SK-N-SH (cell line): ENCODE data around the gene DOK1. TPM values are rescaled to one million over a fixed set of nuclear protein-coding genes. Genes with fewer than 3 reads are reported as not detected.
A peak's percentile ranks its signal among the peaks of the same experiment; 100 is the strongest.

Source experiments
- CTCF ChIA-PET: fragments of 300-600, 350-600 bp; formaldehyde crosslinking; extraction: SDS; loops from one replicate; lab custom pipeline; 2021; lab: Yijun Ruan, JAX
- POLR2A ChIA-PET: fragments of 350-600 bp; sonication (Branson Sonifier 250); formaldehyde crosslinking; extraction: SDS; loops from one replicate; lab custom pipeline; 2020; ENCODE audit warnings: antibody characterized with exemption, inconsistent platforms; lab: Yijun Ruan, JAX
- DNase-seq: peaks from one replicate; pipeline ENCODE4 v3.0.0; 2012
- H2AFZ ChIP-seq: fragments of 200-600 bp; sonication (generic); 2 replicates; pipeline ENCODE4 v1.8.1; 2016; ENCODE audit warnings: antibody characterized with exemption, mild to moderate bottlenecking, low read depth
- H3F3A ChIP-seq: fragments of 200-600 bp; sonication (generic); replicated peaks from 2 replicates; pipeline ENCODE3; 2016; ENCODE audit warnings: antibody characterized with exemption, mild to moderate bottlenecking; ENCODE audit not compliant: insufficient read depth
- H3K27ac ChIP-seq, 2 experiments: fragments of 200-500 bp in 1 of 2; fragments of 200-600 bp in 1 of 2; sonication (Bioruptor generic) in 1 of 2; sonication (generic), shearing (Covaris generic) in 1 of 2; 2 replicates each; pipeline versions ENCODE4 v1.5.1 to v1.6.1; 2014 to 2016; ENCODE audit warnings: low read depth in 2 of 2, inconsistent platforms in 1 of 2, low read length in 1 of 2, mild to moderate bottlenecking in 1 of 2, mixed read lengths in 1 of 2
- H3K27me3 ChIP-seq: fragments of 200-600 bp; sonication (generic), shearing (Covaris generic); 2 replicates; pipeline ENCODE4 v1.6.1; 2016; ENCODE audit warnings: mixed run types; ENCODE audit not compliant: insufficient read depth
- H3K36me3 ChIP-seq, 2 experiments: fragments of 200-500 bp in 1 of 2; fragments of 200-600 bp in 1 of 2; sonication (Bioruptor generic) in 1 of 2; sonication (generic) in 1 of 2; replicated peaks in 1 of 2; 2 replicates each; pipeline versions ENCODE3 to v1.5.1; 2014 to 2016; ENCODE audit warnings: low read length in 1 of 2, mild to moderate bottlenecking in 1 of 2; ENCODE audit not compliant: insufficient read depth in 2 of 2, control insufficient read depth in 1 of 2
- H3K4me1 ChIP-seq, 2 experiments: fragments of 200-500 bp in 1 of 2; fragments of 200-600 bp in 1 of 2; sonication (Bioruptor generic) in 1 of 2; sonication (generic), shearing (Covaris generic) in 1 of 2; 2 replicates each; pipeline versions ENCODE4 v1.5.1 to v1.6.1; 2014 to 2016; ENCODE audit warnings: low read depth in 1 of 2, low read length in 1 of 2, mixed run types in 1 of 2; ENCODE audit not compliant: insufficient read depth in 2 of 2, control insufficient read depth in 1 of 2
- H3K4me2 ChIP-seq: fragments of 200-600 bp; sonication (generic), shearing (Covaris generic); 2 replicates; pipeline ENCODE4 v1.6.1; 2017; ENCODE audit warnings: mixed run types
- H3K4me3 ChIP-seq, 2 experiments: fragments of 200-500 bp in 1 of 2; fragments of 200-600 bp in 1 of 2; sonication (Bioruptor generic) in 1 of 2; sonication (generic), shearing (Covaris generic) in 1 of 2; 2 replicates each; pipeline versions ENCODE4 v1.5.1 to v1.8.1; 2014 to 2016; ENCODE audit warnings: low read depth in 2 of 2, inconsistent platforms in 1 of 2, low read length in 1 of 2, mild to moderate bottlenecking in 1 of 2, mixed read lengths in 1 of 2, moderate library complexity in 1 of 2
- H3K79me2 ChIP-seq: fragments of 200-600 bp; sonication (generic); 2 replicates; pipeline ENCODE4 v1.8.1; 2017; ENCODE audit warnings: mild to moderate bottlenecking; ENCODE audit not compliant: insufficient read depth
- H3K9ac ChIP-seq: fragments of 200-600 bp; sonication (generic); 2 replicates; pipeline ENCODE4 v1.6.1; 2017; ENCODE audit warnings: mixed run types
- H3K9me2 ChIP-seq: fragments of 200-600 bp; sonication (generic); 2 replicates; pipeline ENCODE4 v1.6.1; 2017; ENCODE audit warnings: mixed run types
- H3K9me3 ChIP-seq: fragments of 200-600 bp; sonication (generic); 2 replicates; pipeline ENCODE4 v1.6.1; 2017; ENCODE audit warnings: mixed run types, mild to moderate bottlenecking, moderate library complexity
- H4K20me1 ChIP-seq: fragments of 200-600 bp; sonication (generic); 2 replicates; pipeline ENCODE4 v1.6.1; 2017; ENCODE audit warnings: mild to moderate bottlenecking, mixed run types; ENCODE audit not compliant: insufficient read depth
- EP300 ChIP-seq, 2 experiments: IDR thresholded peaks; 2 replicates each; pipeline versions ENCODE4 v1.4.0 to v1.6.1; 2012; ENCODE audit warnings: borderline replicate concordance in 1 of 2, low read depth in 1 of 2, low read length in 1 of 2
- FOXJ3 ChIP-seq: sonication (generic); formaldehyde crosslinking; IDR thresholded peaks from 2 replicates; pipeline ENCODE4 v1.5.1; 2020; ENCODE audit warnings: mild to moderate bottlenecking, missing genetic modification reagents
- FOXM1 ChIP-seq: IDR thresholded peaks from 2 replicates; pipeline ENCODE4 v1.4.0; 2012; ENCODE audit warnings: low read depth, mild to moderate bottlenecking
- GABPA ChIP-seq: IDR thresholded peaks from 2 replicates; pipeline ENCODE4 v1.4.0; 2012; ENCODE audit warnings: low read depth, mild to moderate bottlenecking
- GATA2 ChIP-seq: sonication (generic); formaldehyde crosslinking; IDR thresholded peaks from 2 replicates; pipeline ENCODE4 v1.5.0; 2020; ENCODE audit warnings: mild to moderate bottlenecking, missing genetic modification reagents
- JUND ChIP-seq: IDR thresholded peaks from 2 replicates; pipeline ENCODE4 v1.4.0; 2012
- MXI1 ChIP-seq: IDR thresholded peaks from 2 replicates; pipeline ENCODE4 v1.6.1; 2012; ENCODE audit warnings: mild to moderate bottlenecking, low read depth, low read length, improper control_type of control experiment
- NRF1 ChIP-seq: IDR thresholded peaks from 2 replicates; pipeline ENCODE4 v1.6.1; 2012; ENCODE audit warnings: low read depth, mild to moderate bottlenecking, low read length
- RAD21 ChIP-seq: IDR thresholded peaks from 2 replicates; pipeline ENCODE4 v1.6.1; 2012; ENCODE audit warnings: mild to moderate bottlenecking, low read length
- RFX5 ChIP-seq: IDR thresholded peaks from 2 replicates; pipeline ENCODE4 v1.6.1; 2012; ENCODE audit warnings: mild to moderate bottlenecking, improper control_type of control experiment, low read length
- RXRA ChIP-seq: IDR thresholded peaks from 2 replicates; pipeline ENCODE4 v1.4.0; 2012; ENCODE audit warnings: low read depth, mild to moderate bottlenecking, borderline replicate concordance
- SMC3 ChIP-seq: IDR thresholded peaks from 2 replicates; pipeline ENCODE4 v1.6.1; 2012; ENCODE audit warnings: low read depth, low read length, improper control_type of control experiment
- TAF1 ChIP-seq: IDR thresholded peaks from 2 replicates; pipeline ENCODE4 v1.6.1; 2012; ENCODE audit warnings: low read depth, mild to moderate bottlenecking, low read length, moderate library complexity, borderline replicate concordance
- TEAD4 ChIP-seq: IDR thresholded peaks from 2 replicates; pipeline ENCODE4 v1.4.0; 2012; ENCODE audit warnings: mild to moderate bottlenecking, borderline replicate concordance; ENCODE audit not compliant: insufficient read depth
- YY1 ChIP-seq: IDR thresholded peaks from 2 replicates; pipeline ENCODE4 v1.4.0; 2012; ENCODE audit warnings: low read depth, mild to moderate bottlenecking
- WGBS: methylation state at CpG from one replicate; pipeline ENCODE4 v1.1.6; 2017; ENCODE audit warnings: low lambda C conversion rate; 5-methylcytosine and 5-hydroxymethylcytosine counted together
- polyA plus RNA-seq, 3 experiments: library from polyadenylated mRNA; depleted of rRNA; stranded (reverse); fragments of >200 nt; gene quantifications; 2 replicates each; pipeline ENCODE4 v1.2.3, GENCODE V29; 2012
- TF ChIP-seq, protein P1 (sequence below): fragments of 200-600 bp; sonication (generic); IDR thresholded peaks from 2 replicates; pipeline ENCODE4 v1.6.1; 2017; ENCODE audit warnings: antibody characterized with exemption, mild to moderate bottlenecking, moderate library complexity

Gene DOK1
- polyA plus RNA-seq, 1 of the 3 experiments (the other 2 are of a cell fraction) = 25.3 TPM

DNA sequence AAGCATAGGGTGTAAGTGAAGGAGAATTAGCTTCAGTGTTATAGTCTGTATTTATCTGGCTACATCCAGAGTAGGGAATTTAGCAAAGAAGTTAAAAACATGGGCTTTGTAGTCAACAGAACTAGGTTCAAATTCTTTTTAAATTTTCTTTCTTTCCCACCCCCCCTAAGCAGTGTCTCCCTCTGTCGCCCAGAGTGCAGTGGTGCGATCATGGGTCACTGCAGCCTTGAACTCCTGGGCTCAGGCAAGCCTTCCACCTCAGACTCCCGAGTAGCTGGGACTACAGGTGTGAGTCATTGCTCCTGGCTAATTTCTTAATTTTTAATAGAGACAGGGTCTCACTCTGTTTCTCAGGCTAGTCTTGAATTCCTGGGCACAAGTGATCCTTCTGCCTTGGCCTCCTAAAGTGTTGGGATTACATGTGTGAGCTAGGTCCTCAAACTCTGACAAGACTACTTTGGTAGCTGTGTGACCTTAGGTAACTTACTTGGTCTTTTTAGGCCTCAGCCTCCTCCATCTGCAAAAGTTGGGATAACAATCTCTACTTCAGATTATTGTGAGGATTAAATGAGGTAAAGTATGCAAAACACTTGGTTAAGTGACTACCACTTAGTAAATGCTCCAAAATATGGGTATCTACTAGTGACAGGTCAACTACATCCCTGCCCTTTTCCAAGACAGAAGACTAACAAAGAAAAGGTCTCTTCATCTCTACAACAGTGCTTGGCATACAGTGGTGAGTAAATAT, 17.8 kb downstream of the DOK1 start:
- Histone ChIP-seq H3K9me2 (no peaks in the 10 kb centered on the region), H3K36me3 (no peaks in the 10 kb centered on the region), H2AFZ (no peak overlapping the region), H3K9me3 (no peaks in the 10 kb centered on the region), H3K4me3 (no peak overlapping the region), H3K27me3 (no peaks in the 10 kb centered on the region), H4K20me1 (no peaks in the 10 kb centered on the region), H3K4me1 (peaks cover 7 to 35% of the 10 kb centered on the region in 2 experiments; a peak in 3 of 4 replicates), H3K9ac (no peak overlapping the region), H3K4me2 (no peak overlapping the region), H3F3A (peaks cover 49% of the 10 kb centered on the region), H3K79me2 (no peaks in the 10 kb centered on the region), H3K27ac (peak overlapping the region in 1 of 2 experiments; percentile 68; a peak in 1 of 4 replicates)
- DNase-seq = no peak
- WGBS = 72% methylated on average over 3 of the region's 3 CpGs
- CTCF ChIA-PET = no interaction called here
- POLR2A ChIA-PET = no interaction called here
- no peak for TF ChIP-seq JUND
- no peak for TF ChIP-seq RXRA
- TF ChIP-seq, protein P1, sequence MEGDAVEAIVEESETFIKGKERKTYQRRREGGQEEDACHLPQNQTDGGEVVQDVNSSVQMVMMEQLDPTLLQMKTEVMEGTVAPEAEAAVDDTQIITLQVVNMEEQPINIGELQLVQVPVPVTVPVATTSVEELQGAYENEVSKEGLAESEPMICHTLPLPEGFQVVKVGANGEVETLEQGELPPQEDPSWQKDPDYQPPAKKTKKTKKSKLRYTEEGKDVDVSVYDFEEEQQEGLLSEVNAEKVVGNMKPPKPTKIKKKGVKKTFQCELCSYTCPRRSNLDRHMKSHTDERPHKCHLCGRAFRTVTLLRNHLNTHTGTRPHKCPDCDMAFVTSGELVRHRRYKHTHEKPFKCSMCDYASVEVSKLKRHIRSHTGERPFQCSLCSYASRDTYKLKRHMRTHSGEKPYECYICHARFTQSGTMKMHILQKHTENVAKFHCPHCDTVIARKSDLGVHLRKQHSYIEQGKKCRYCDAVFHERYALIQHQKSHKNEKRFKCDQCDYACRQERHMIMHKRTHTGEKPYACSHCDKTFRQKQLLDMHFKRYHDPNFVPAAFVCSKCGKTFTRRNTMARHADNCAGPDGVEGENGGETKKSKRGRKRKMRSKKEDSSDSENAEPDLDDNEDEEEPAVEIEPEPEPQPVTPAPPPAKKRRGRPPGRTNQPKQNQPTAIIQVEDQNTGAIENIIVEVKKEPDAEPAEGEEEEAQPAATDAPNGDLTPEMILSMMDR = no peak
- TF ChIP-seq EP300 (IDR thresholded peaks at IDR 0.05; ENCODE audit: borderline replicate concordance in 1 of 2, low read depth in 1 of 2, low read length in 1 of 2) = no peak
- no peak for TF ChIP-seq GATA2 (CRISPR knock-in tag)
- no peak for TF ChIP-seq RFX5
- no peak for TF ChIP-seq NRF1
- TF ChIP-seq FOXJ3 (CRISPR knock-in tag) = no peak
- no peak for TF ChIP-seq FOXM1
- TF ChIP-seq SMC3 = no peak
- TF ChIP-seq TEAD4 = no peak
- TF ChIP-seq TAF1 = no peak
- no peak for TF ChIP-seq GABPA
- TF ChIP-seq RAD21 = no peak
- no peak for TF ChIP-seq YY1
- TF ChIP-seq MXI1 = no peak
